ENCODE results near the gene LIMS3.
"Not testable (repeated sequence)": the region's sequence is repeated elsewhere in the genome, so short reads cannot be mapped to it uniquely, and the experiment has no call there.

- TF ChIP-seq POLR2A, CTCF (IDR thresholded peaks at IDR 0.05): not testable (repeated sequence)
Observed at GRCh38 chr2:109927803-109928202, 29.3 kb downstream of the LIMS3 start.

All from thyroid gland (tissue), 4 donors.